ENCODE measurements around the gene MTFMT. TPM values are rescaled to one million over a fixed set of nuclear protein-coding genes. Genes with fewer than 3 reads are reported as not detected.
A peak's percentile ranks its signal among the peaks of the same experiment; 100 is the strongest.

The MTFMT gene
- total and polyA plus RNA-seq, 2 of the 13 experiments (the other 11 are each of a cell fraction or from before 2014, with no cell fraction given) = 9.9 to 23.2 TPM

- no peak for TF ChIP-seq ZNF768 (CRISPR knock-in tag; IDR thresholded peaks at IDR 0.05)
- TF ChIP-seq ZNF891 (CRISPR knock-in tag; IDR thresholded peaks at IDR 0.05) = no peak
- TF ChIP-seq, protein P1, sequence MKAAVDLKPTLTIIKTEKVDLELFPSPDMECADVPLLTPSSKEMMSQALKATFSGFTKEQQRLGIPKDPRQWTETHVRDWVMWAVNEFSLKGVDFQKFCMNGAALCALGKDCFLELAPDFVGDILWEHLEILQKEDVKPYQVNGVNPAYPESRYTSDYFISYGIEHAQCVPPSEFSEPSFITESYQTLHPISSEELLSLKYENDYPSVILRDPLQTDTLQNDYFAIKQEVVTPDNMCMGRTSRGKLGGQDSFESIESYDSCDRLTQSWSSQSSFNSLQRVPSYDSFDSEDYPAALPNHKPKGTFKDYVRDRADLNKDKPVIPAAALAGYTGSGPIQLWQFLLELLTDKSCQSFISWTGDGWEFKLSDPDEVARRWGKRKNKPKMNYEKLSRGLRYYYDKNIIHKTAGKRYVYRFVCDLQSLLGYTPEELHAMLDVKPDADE (CRISPR knock-in tag; IDR thresholded peaks at IDR 0.05) = no peak
- TF ChIP-seq ELF4 (CRISPR knock-in tag; IDR thresholded peaks at IDR 0.05; ENCODE audit: borderline replicate concordance) = no peak
- no peak for TF ChIP-seq CBX5 (CRISPR knock-in tag; IDR thresholded peaks at IDR 0.05; ENCODE audit: borderline replicate concordance)
- no peak for TF ChIP-seq ZNF776 (CRISPR knock-in tag; IDR thresholded peaks at IDR 0.05)
- no peak for TF ChIP-seq ZKSCAN8 (CRISPR knock-in tag; IDR thresholded peaks at IDR 0.05; ENCODE audit: borderline replicate concordance)
- TF ChIP-seq ZNF672 (CRISPR knock-in tag; IDR thresholded peaks at IDR 0.05) = no peak
- TF ChIP-seq, protein P2, sequence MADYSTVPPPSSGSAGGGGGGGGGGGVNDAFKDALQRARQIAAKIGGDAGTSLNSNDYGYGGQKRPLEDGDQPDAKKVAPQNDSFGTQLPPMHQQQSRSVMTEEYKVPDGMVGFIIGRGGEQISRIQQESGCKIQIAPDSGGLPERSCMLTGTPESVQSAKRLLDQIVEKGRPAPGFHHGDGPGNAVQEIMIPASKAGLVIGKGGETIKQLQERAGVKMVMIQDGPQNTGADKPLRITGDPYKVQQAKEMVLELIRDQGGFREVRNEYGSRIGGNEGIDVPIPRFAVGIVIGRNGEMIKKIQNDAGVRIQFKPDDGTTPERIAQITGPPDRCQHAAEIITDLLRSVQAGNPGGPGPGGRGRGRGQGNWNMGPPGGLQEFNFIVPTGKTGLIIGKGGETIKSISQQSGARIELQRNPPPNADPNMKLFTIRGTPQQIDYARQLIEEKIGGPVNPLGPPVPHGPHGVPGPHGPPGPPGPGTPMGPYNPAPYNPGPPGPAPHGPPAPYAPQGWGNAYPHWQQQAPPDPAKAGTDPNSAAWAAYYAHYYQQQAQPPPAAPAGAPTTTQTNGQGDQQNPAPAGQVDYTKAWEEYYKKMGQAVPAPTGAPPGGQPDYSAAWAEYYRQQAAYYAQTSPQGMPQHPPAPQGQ (CRISPR knock-in tag; IDR thresholded peaks at IDR 0.05; ENCODE audit: borderline replicate concordance) = no peak
- TF ChIP-seq, protein P3, sequence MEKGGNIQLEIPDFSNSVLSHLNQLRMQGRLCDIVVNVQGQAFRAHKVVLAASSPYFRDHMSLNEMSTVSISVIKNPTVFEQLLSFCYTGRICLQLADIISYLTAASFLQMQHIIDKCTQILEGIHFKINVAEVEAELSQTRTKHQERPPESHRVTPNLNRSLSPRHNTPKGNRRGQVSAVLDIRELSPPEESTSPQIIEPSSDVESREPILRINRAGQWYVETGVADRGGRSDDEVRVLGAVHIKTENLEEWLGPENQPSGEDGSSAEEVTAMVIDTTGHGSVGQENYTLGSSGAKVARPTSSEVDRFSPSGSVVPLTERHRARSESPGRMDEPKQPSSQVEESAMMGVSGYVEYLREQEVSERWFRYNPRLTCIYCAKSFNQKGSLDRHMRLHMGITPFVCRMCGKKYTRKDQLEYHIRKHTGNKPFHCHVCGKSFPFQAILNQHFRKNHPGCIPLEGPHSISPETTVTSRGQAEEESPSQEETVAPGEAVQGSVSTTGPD (CRISPR knock-in tag; IDR thresholded peaks at IDR 0.05) = no peak
- TF ChIP-seq, protein P4, sequence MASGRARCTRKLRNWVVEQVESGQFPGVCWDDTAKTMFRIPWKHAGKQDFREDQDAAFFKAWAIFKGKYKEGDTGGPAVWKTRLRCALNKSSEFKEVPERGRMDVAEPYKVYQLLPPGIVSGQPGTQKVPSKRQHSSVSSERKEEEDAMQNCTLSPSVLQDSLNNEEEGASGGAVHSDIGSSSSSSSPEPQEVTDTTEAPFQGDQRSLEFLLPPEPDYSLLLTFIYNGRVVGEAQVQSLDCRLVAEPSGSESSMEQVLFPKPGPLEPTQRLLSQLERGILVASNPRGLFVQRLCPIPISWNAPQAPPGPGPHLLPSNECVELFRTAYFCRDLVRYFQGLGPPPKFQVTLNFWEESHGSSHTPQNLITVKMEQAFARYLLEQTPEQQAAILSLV (CRISPR knock-in tag; IDR thresholded peaks at IDR 0.05; ENCODE audit: borderline replicate concordance) = no peak
- no peak for TF ChIP-seq ZNF572 (CRISPR knock-in tag; IDR thresholded peaks at IDR 0.05)
- no peak for TF ChIP-seq ZZZ3 (CRISPR knock-in tag; IDR thresholded peaks at IDR 0.05; ENCODE audit: borderline replicate concordance)
- TF ChIP-seq SIN3A (IDR thresholded peaks at IDR 0.05; ENCODE audit: borderline replicate concordance, low read depth, low read length) = no peak
- no peak for TF ChIP-seq NRL (CRISPR knock-in tag; IDR thresholded peaks at IDR 0.05; ENCODE audit: borderline replicate concordance)
- peak; percentile 67 for TF ChIP-seq GATAD2A (CRISPR knock-in tag; IDR thresholded peaks at IDR 0.05)
- TF ChIP-seq NCOA2 (CRISPR knock-in tag; IDR thresholded peaks at IDR 0.05) = no peak
- TF ChIP-seq ZBTB14 (CRISPR knock-in tag; IDR thresholded peaks at IDR 0.05) = no peak
- TF ChIP-seq TCF7 (IDR thresholded peaks at IDR 0.05; ENCODE audit: low read depth) = no peak
- TF ChIP-seq ZNF7 (CRISPR knock-in tag; IDR thresholded peaks at IDR 0.05) = no peak
Observed at GRCh38 chr15:64981812-64982431, 47.5 kb downstream of the MTFMT start (continued).
